Activated T-helper 1 cell treated with Interleukin-2 at 50 U/mL for 16 hours (primary cell): Measurements from ENCODE around the gene AKT3.
"Not testable (repeated sequence)": the region's sequence is repeated elsewhere in the genome, so short reads cannot be mapped to it uniquely, and the experiment has no call there.

Experiments
- DNase-seq: peaks from one replicate; pipeline ENCODE4 v3.0.0-alpha.2; 2020; ENCODE audit warnings: low read depth

Gene AKT3

DNA sequence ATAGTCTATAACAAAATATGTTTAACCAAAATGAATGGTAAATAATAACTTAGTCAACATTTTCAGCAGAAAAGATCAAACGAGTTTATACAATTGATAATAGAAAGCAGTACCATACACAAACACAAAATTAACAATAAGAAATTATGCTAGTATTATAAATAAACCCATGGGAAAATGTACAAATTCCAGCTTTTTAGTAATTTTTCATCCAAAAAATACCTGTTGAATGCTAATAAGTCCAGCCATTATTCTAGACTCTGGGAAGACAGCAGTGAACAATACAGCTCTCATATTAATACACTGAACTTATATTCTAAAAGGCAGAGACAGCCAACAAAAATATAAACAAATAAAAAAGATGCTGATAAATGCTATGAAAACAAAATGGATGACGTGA lies 66.3 kb downstream of the AKT3 start:
- DNase-seq: no peak

GRCh38 chr1:243772361-243773050 lies 77.5 kb downstream of the AKT3 start:
- not testable (repeated sequence) for DNase-seq

DNA sequence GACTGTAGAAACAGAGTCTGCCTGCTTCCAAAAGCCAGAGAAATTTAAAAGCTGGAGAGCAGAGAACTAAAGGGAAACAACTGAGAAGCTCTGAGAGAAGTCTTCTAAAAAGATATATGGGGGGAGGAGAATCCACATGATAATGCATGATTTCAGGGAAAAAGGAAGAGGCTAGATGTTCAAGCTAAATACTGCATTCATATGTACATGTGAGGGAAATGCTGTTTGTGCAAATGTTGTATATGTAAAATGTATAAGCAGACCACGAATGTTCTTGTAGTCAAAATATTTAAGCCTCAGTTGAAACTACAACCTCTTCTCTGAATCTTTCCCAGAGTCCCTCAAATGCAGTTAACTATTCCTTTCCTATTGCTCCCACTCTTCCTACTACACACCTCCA lies 79.2 kb downstream of the AKT3 start:
- no peak for DNase-seq

GRCh38 chr1:243765676-243766075 lies 84.4 kb downstream of the AKT3 start:
- no peak for DNase-seq

DNA sequence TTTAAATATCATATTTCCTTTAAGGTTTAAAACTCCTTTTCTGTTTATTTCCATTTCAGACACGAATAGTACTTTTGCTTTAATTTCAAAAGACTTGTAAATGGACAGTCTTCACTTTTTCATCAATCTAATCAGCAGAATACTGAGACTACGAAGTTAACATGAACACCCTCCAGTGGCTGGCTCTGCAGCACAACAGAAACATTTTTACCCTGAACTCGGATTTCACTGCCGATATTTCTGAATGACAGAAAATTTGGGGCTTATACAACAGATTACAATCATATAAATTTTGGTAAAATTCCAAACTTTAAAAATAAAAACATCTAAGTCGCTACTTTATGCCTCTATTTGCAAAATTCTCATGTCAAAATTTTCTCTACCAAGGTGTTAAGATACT lies 86.2 kb downstream of the AKT3 start:
- no peak for DNase-seq

DNA sequence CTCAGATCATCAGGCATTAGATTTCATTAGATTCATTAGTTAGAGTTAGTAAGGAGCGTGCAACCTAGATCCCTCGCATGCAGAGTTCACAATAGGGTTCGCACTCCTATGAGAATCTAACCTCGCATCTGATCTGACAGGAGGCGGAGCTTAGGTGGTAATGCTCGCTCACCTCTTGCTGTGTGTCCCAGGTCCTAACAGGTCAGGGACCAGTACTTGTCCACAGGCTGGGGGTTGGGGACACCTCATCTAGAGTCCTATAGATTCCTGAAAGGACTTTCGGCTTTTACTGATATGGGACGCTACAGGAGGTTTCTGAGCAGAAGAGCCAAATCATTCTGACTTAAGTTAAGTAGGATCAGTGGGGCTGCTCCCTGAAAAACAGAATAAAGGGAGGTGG lies 91.4 kb downstream of the AKT3 start:
- DNase-seq: no peak

GRCh38 chr1:243756529-243756928 lies 93.5 kb downstream of the AKT3 start:
- DNase-seq: no peak

DNA sequence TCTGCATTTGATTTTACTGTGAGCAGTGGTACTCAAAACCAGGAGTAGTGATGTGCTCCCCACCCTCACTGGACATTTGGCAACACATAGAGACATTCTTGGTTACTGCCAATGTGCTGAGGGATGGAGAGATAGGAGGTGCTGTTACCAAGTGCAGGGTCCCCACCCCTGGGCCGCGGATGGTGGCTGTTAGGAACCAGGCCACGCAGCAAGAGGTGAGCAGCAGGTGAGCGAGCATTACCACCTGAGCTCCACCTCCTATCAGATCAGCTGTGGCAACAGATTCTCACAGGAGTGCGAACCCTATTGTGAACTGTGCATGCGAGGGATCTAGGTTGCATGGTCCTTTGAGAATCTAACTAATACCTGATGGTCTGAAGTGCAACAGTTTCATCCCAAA lies 95.7 kb downstream of the AKT3 start:
- DNase-seq: no peak

GRCh38 chr1:243751506-243751905 lies 98.5 kb downstream of the AKT3 start:
- DNase-seq: no peak

- no peak for DNase-seq
Measured at GRCh38 chr1:243748706-243749283, 101.2 kb downstream of the AKT3 start.

DNA sequence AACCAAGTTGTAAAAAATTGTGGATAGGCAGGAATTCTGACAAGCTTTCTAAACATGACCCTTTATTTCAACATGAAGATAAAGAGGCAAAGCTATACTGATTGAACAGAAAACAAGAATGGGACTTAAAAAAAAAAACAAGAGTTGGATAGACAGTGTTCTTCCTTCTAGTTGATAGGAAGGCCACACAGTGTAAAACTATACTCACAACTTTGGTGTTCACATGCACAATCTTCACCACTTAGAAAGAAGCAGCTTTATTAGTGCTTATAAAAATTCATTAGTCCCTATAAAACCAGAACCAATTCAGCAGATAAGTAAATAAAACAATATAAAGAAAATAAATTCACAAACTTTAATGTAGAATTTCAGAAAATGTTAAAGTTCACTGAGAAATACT lies 101.8 kb downstream of the AKT3 start:
- no peak for DNase-seq

DNA sequence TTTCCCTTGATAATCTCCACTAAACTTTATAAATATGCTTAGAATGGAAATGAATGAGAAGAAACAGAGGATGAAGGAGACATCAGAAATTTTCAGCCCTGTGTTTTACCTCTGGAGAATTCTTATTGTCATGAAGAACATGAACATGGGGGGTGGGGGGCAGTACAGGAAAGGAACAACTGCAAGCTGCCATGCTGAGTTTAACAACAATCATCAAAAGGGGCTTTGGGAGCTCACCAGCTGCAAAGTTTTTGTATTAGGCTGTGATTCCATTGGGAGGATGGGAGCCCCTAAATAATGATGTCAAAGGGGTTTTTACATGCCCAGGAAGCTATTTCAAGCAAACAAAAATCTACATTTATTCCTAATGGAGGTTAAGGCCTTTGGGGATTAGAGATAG lies 103.3 kb downstream of the AKT3 start:
- no peak for DNase-seq

DNA sequence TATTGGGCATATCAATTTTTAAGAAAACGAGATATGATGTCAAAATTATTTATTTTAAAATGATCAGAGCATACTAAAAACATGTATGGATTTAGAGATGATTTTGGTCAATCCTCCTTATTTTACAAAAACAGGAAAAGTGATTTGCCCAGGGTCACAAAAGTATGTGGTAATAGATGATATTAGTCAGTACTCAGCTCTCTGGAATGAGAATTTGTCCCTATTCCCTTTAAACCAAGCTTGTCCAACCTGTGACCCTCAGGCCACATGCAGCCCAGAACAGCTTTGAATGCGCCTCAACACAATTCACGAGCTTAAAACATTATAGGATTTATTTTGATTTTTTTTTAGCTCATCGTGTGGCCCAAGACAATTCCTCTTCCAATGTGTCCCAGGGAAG lies 104.7 kb downstream of the AKT3 start:
- no peak for DNase-seq

GRCh38 chr1:243742819-243743218 lies 107.2 kb downstream of the AKT3 start:
- no peak for DNase-seq

DNA sequence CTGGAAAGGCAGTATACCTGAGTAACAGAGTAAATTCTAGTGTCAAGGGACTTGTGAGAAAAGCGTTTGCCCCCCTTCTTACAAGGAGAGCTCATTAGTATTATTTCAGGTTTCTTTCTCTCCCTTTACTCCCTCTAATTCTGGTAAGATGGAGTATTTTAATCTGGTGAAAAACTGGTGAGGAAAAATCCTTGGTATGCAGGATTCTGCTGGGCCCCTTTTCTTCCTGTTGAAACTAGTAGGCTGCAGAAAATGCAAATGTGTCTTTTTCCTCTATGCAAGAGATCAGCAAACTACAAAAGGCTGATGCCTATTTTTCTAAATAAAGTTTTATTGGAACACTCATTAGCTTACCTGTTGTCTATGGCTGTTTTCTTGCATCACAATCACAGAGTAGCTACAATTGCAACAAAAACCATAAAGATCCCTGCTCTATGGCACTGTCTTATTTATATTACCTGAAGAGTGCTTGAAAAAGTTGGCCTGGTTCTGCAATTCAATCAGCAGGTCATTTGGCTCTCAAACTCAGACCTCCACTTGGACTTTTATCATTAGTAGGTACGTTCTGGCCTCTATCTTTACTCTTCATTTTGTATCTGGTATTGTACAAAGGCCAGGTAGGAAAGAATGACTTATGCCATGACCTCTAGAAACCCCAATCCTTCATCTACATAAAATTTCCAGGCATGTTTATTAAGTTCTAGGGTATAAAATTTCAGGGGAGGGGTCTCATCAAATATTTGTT lies 109.6 kb downstream of the AKT3 start:
- no peak for DNase-seq

GRCh38 chr1:243739335-243740003 lies 110.6 kb downstream of the AKT3 start:
- no peak for DNase-seq

- no peak for DNase-seq
Measured at GRCh38 chr1:243738020-243738419, 112.0 kb downstream of the AKT3 start.

- DNase-seq: no peak
Measured at GRCh38 chr1:243735457-243735856, 114.6 kb downstream of the AKT3 start.

- DNase-seq: no peak
Measured at GRCh38 chr1:243734308-243734695, 115.7 kb downstream of the AKT3 start.

DNA sequence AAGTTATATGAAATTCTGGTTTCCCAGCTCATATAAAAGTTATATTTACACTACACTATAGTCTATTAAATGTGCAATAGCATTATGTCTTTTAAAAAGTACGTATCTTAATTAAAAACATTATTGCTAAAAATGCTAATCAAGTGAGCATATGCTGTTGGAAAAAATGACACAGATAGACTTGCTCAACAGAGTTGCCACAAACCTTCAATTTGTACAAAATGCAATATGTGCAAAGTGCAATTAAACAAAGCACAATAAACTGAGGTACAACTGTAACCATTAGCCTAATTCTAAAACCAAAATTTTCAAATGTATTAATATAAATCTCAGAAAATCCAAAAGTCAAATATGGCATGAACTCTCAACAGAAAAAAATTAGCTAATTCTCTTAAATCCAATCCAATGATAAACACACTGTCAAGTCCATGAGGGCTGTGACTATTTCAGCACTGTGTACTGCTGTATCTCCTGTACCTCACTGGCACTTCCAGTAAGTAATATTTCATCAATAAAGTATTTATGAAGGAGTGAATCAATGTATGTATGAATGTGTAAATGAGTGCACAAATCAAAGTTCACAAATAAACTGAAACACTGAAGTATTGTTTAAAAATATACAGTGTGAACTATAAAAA lies 116.3 kb downstream of the AKT3 start:
- DNase-seq: no peak

DNA sequence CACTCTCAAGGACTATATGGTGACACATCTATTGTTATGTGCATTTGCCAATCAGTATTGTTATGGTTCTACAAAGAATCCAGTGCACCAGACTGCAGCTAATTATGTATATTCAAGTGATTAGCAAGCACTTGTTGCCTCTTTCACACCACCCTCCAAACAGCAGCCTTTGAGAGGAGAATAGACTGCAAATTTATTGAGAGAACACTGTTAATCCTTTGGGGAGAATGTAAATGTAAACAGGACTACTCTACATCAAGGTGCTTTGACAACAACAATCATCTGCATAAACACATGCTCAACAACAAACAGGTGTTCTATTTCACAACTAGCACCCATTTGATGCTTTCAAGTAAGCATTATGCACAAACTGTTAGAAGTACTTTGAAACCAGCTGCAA lies 117.4 kb downstream of the AKT3 start:
- DNase-seq: no peak

DNA sequence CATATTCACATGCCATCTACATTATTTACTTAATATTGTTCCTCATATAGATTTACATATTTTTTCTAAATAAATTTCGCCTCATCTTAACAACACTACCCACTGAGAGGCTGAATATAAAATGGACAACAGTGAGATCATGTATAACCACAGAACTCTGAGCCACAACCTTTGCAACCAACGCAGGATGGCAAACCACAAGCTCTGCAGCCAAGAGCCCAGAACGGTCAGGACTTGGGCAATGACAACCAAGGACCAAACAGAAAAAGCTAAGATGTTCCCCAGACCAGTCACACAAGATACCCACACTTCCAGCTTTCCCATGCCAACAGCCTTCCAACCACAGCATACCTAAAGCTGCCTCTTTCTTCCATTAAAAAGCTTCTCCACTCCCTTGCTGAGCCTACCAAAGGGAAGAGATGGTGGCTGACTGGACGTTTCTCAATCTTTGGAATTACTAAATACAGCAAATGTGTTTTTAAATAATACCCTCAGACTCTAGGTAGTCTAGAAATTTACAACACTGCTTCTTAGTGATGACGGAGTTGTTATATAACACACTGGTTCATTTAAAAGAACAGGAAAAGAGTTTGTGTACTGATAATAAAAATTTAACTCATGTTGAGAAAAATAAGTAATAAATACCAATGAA lies 117.9 kb downstream of the AKT3 start:
- no peak for DNase-seq
